Suprapubic skin (tissue), 4 donors: ENCODE data around the gene UPP1.

Experiments used
- EP300 ChIP-seq: sonication (generic); formaldehyde crosslinking; IDR thresholded peaks from one replicate; pipeline ENCODE4 v1.6.1; 2017; ENCODE audit warnings: antibody characterized with exemption
- POLR2A ChIP-seq, 2 donors: fragments of 450-650 bp; IDR thresholded peaks; one replicate each; pipeline ENCODE4 v1.6.1; 2017; ENCODE audit warnings: antibody characterized with exemption in 2 of 2, mild to moderate bottlenecking in 2 of 2, moderate library complexity in 2 of 2
- POLR2AphosphoS5 ChIP-seq, 3 donors: sonication (generic); formaldehyde crosslinking; IDR thresholded peaks; one replicate each; pipeline ENCODE4 v1.6.1; 2017; ENCODE audit warnings: antibody characterized with exemption in 3 of 3
- TF ChIP-seq, protein P1 (sequence below), 2 donors: fragments of 200-600 bp in 1 of 2; fragments of 450-650 bp in 1 of 2; sonication (generic) in 1 of 2; IDR thresholded peaks; one replicate each; pipeline ENCODE4 v1.5.1; 2016 to 2019; ENCODE audit warnings: antibody characterized with exemption in 2 of 2, mild to moderate bottlenecking in 1 of 2, moderate library complexity in 1 of 2

DNA sequence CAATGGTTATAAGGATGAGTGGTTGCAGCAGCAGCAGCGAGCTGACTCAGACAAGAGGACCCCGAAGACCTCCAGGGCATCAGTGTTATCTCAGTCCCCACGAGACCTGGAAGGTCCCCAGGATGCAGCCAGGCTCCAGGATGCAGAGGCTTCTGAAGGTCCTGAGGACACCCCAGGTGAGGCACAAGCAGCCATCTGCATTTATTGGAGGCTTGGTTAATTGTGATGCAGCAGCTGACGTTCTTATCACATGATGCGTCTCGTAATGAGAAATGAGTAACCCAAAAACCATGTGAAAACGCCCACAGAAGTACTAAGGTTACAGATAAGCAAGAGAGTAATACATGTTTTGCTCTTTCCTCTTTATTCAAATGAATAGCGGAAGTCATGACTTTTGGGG, 36.3 kb upstream of the UPP1 start:
- no peak for TF ChIP-seq POLR2A (IDR thresholded peaks at IDR 0.05)
- TF ChIP-seq, protein P1, sequence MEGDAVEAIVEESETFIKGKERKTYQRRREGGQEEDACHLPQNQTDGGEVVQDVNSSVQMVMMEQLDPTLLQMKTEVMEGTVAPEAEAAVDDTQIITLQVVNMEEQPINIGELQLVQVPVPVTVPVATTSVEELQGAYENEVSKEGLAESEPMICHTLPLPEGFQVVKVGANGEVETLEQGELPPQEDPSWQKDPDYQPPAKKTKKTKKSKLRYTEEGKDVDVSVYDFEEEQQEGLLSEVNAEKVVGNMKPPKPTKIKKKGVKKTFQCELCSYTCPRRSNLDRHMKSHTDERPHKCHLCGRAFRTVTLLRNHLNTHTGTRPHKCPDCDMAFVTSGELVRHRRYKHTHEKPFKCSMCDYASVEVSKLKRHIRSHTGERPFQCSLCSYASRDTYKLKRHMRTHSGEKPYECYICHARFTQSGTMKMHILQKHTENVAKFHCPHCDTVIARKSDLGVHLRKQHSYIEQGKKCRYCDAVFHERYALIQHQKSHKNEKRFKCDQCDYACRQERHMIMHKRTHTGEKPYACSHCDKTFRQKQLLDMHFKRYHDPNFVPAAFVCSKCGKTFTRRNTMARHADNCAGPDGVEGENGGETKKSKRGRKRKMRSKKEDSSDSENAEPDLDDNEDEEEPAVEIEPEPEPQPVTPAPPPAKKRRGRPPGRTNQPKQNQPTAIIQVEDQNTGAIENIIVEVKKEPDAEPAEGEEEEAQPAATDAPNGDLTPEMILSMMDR (IDR thresholded peaks at IDR 0.05), result no peak
- TF ChIP-seq POLR2AphosphoS5 (IDR thresholded peaks at IDR 0.05), result no peak
- no peak for TF ChIP-seq EP300
